K562 (cell line): ENCODE data around the gene GOSR1. TPM values are rescaled to one million over a fixed set of nuclear protein-coding genes. Genes with fewer than 3 reads are reported as not detected.
"Not testable (repeated sequence)": the region's sequence is repeated elsewhere in the genome, so short reads cannot be mapped to it uniquely, and the experiment has no call there.

ENCODE experiments used
- ATAC-seq: fragments of 200-7000 bp; cut with Tn5 transposase; 3 replicates; pipeline ENCODE4 v1.9.1; 2020; ENCODE audit warnings: moderate library complexity
- BruUV-seq: library from RNA; stranded (reverse); fragments of 400-500 nt; replicated peaks from 2 replicates; lab custom pipeline; 2021; lab: Mats Ljungman, UMichigan
- CTCF ChIA-PET: fragments of 300-600 bp; formaldehyde crosslinking; extraction: SDS; loops from one replicate; lab custom pipeline; 2021; ENCODE audit warnings: low intra/inter-chr PET ratio; lab: Yijun Ruan, JAX
- POLR2A ChIA-PET: fragments of 300-600, 350-650 bp; sonication (Branson Sonifier 250); formaldehyde crosslinking; extraction: SDS; loops from one replicate; lab custom pipeline; 2021; ENCODE audit warnings: antibody characterized with exemption, inconsistent platforms; lab: Yijun Ruan, JAX
- DNase-seq, 4 experiments: peaks; one replicate each; pipeline versions ENCODE4 v3.0.0 to v3.0.0-alpha.2; 2011 to 2018; ENCODE audit warnings: low spot score in 3 of 4, mixed read lengths in 3 of 4; ENCODE audit errors: extremely low read depth in 1 of 4
- FAIRE-seq: peaks from 2 replicates; lab custom pipeline; 2011; peaks lifted over from hg19 to GRCh38; lab: Jason Lieb, UNC
- H2AFZ ChIP-seq: 2 replicates; pipeline ENCODE4 v1.6.0; 2011; ENCODE audit warnings: low read depth, low read length, control low read depth, inconsistent platforms
- H3K27ac ChIP-seq: fragments of 200-600 bp; 3 replicates; pipeline ENCODE4 v1.8.0; 2011; ENCODE audit warnings: low read depth, mild to moderate bottlenecking, control low read depth, inconsistent platforms, low read length, moderate library complexity, mixed read lengths; ENCODE audit errors: extremely low read depth
- H3K27me3 ChIP-seq, 2 experiments: fragments of 300-600 bp in 1 of 2; 2 replicates in 1 of 2; 3 replicates in 1 of 2; pipeline versions ENCODE4 v1.6.0 to v1.8.0; 2011; ENCODE audit warnings: inconsistent platforms in 2 of 2, low read length in 2 of 2, mild to moderate bottlenecking in 1 of 2, mixed read lengths in 1 of 2, moderate library complexity in 1 of 2; ENCODE audit not compliant: control insufficient read depth in 2 of 2, insufficient read depth in 2 of 2
- H3K36me3 ChIP-seq: fragments of 300-600 bp; 3 replicates; pipeline ENCODE4 v1.8.0; 2011; ENCODE audit warnings: mild to moderate bottlenecking, low read length, inconsistent platforms; ENCODE audit not compliant: control insufficient read depth, insufficient read depth
- H3K4me1 ChIP-seq, 2 experiments: fragments of 200-600 bp in 1 of 2; replicated peaks in 1 of 2; 2 replicates in 1 of 2; 3 replicates in 1 of 2; pipeline versions ENCODE4 v1.5.1 to v1.8.0; 2011; ENCODE audit warnings: inconsistent platforms in 2 of 2, low read length in 2 of 2, mild to moderate bottlenecking in 1 of 2, mixed read lengths in 1 of 2, moderate library complexity in 1 of 2; ENCODE audit not compliant: control insufficient read depth in 2 of 2, insufficient read depth in 2 of 2
- H3K4me2 ChIP-seq: 2 replicates; pipeline ENCODE4 v1.6.1; 2011; ENCODE audit warnings: low read length, control low read depth, inconsistent platforms, mixed read lengths; ENCODE audit not compliant: insufficient read depth
- H3K4me3 ChIP-seq: fragments of 200-600 bp; sonication (generic), shearing (Covaris generic); 2 replicates; pipeline ENCODE4 v1.5.1; 2016; ENCODE audit warnings: control low read depth, inconsistent platforms
- H3K79me2 ChIP-seq: fragments of 200-600 bp; 3 replicates; pipeline ENCODE4 v1.8.0; 2011; ENCODE audit warnings: low read length, inconsistent platforms; ENCODE audit not compliant: control insufficient read depth, insufficient read depth
- H3K9ac ChIP-seq, 2 experiments: 2 replicates each; pipeline versions ENCODE4 v1.6.0 to v1.6.1; 2011; ENCODE audit warnings: low read depth in 2 of 2, low read length in 2 of 2, control low read depth in 1 of 2, inconsistent platforms in 1 of 2, mild to moderate bottlenecking in 1 of 2, mixed read lengths in 1 of 2; ENCODE audit not compliant: insufficient read depth in 1 of 2
- H3K9me1 ChIP-seq: one replicate; pipeline ENCODE4 v1.6.0; 2011; ENCODE audit warnings: inconsistent platforms, mild to moderate bottlenecking, low read length, moderate library complexity; ENCODE audit not compliant: control insufficient read depth, insufficient read depth
- H3K9me3 ChIP-seq: replicated peaks from 2 replicates; pipeline ENCODE4 v1.5.1; 2011; ENCODE audit warnings: low read depth, low read length, inconsistent platforms; ENCODE audit not compliant: control insufficient read depth, insufficient read depth
- H4K20me1 ChIP-seq: replicated peaks from 2 replicates; pipeline ENCODE4 v1.6.1; 2011; ENCODE audit warnings: low read length, inconsistent platforms, mixed read lengths; ENCODE audit not compliant: control insufficient read depth, insufficient read depth
- ATF3 ChIP-seq, 2 experiments: fragments of 450-650 bp in 1 of 2; sonication (generic) in 1 of 2; formaldehyde crosslinking in 1 of 2; IDR thresholded peaks in 1 of 2; conservative IDR thresholded peaks in 1 of 2; 2 replicates each; pipeline versions ENCODE4 v1.6.1 to v1.8.1; 2016 to 2023; ENCODE audit warnings: mild to moderate bottlenecking in 2 of 2, moderate library complexity in 2 of 2, inconsistent platforms in 1 of 2, missing genetic modification reagents in 1 of 2
- EGR1 ChIP-seq: fragments of 450-650 bp; conservative IDR thresholded peaks from 2 replicates; pipeline ENCODE4 v1.6.1; 2017; ENCODE audit warnings: mild to moderate bottlenecking
- SMARCE1 ChIP-seq: fragments of 450-650 bp; IDR thresholded peaks from 2 replicates; pipeline ENCODE4 v1.7.1; 2016; ENCODE audit warnings: mild to moderate bottlenecking
- ZNF583 ChIP-seq: fragments of 250-450 bp; sonication (Bioruptor Pico); IDR thresholded peaks from 2 replicates; pipeline ENCODE4 v1.4.0; 2020
- WGBS: fragments of 100-300 bp; shearing (Covaris generic); methylation state at CpG from one replicate; pipeline ENCODE4 v1.1.6; 2016; ENCODE audit warnings: low coverage, mixed read lengths; ENCODE audit not compliant: insufficient coverage; ENCODE audit errors: missing lambda C conversion rate; 5-methylcytosine and 5-hydroxymethylcytosine counted together
- in situ Hi-C: fragments of 300-500 bp; cut with MboI; formaldehyde crosslinking; loops from 4 replicates; pipeline ENCODE4 v1.15.0; 2018; ENCODE audit warnings: inconsistent platforms, mixed read lengths
- intact Hi-C: fragments of 100-400 bp; cut with micrococcal nuclease; formaldehyde crosslinking; loops from 2 replicates; pipeline ENCODE4 v1.14.2; 2022
- polyA plus RNA-seq, 8 experiments: library from polyadenylated mRNA; depleted of rRNA in 4 of 8; stranded (reverse) in 5 of 8; unstranded in 3 of 8; fragments of >200 nt; fragmentation: Nextera tagmentation in 2 of 8; fragmentation: Illumina TruSeq in 1 of 8; extraction: Ambion mirVana in 2 of 8; extraction: Trizol in 1 of 8; gene quantifications; 2 replicates each; pipeline versions ENCODE4 v1.2.1 to v1.2.3, GENCODE V29; 2011 to 2014; ENCODE audit warnings: inconsistent platforms in 1 of 8, missing spikeins in 1 of 8
- total RNA-seq, 7 experiments: library from RNA; depleted of rRNA in 6 of 7; stranded (reverse); fragments of >200 nt in 6 of 7; fragmentation: Illumina TruSeq in 2 of 7; extraction: Trizol in 2 of 7; gene quantifications; 2 replicates each; pipeline versions ENCODE4 v1.2.1 to v1.2.3, GENCODE V29; 2011 to 2021; ENCODE audit warnings: low replicate concordance in 1 of 7

Gene GOSR1
- total and polyA plus RNA-seq, 9 of the 15 experiments (the other 6 are each of a cell fraction or from before 2014, with no cell fraction given), result 17.6 to 95.5 (median 33.3) TPM

DNA sequence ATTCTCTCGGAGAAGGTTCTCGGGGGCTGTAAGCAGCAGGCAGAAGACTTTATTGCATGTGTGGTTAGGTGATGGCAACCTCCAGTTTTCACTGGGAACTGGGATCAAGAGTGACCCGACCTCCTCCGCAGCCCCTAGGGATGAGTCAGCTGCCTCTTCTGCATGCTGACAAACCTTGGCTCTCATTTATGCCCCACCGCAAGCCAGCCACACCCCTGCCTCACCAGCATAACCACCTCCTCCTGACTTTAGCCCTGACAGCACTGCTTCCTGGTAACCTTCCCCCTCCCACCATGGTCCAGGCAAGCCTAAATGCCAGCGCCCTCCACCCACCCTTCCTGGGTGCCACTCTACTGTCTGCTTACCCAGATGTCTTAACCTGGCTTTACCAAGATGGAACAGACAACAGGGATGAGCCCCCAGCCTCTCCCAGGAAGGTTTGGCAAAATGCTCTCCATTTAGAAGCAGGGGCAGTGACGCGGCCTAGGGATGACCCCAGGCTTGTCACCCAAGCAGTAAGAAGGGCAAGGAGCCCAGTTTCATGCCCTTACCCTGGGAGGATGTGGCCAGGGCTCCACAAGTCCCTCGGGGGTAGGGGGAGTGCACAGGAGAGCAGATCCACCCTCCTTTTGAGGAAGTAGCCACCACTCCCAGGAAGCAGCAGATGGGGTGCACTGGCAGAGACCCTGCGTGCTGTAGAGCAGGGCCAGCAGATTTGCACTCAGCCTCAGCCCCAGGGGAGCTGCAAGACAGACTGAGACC, 73.5 kb downstream of the GOSR1 start (continued):
- peak; percentile 52 for TF ChIP-seq EGR1
- TF ChIP-seq ATF3 (IDR thresholded peaks at IDR 0.05), result peak; percentile 76
- TF ChIP-seq ATF3 (CRISPR knock-in tag; conservative IDR thresholded peaks at IDR 0.05), result no peak
- TF ChIP-seq SMARCE1, result 0 out of 2 replicates have a peak, but pooled peaks have one; percentile 31
- TF ChIP-seq ZNF583 (CRISPR knock-in tag), result no peak

- Histone ChIP-seq H4K20me1 (peaks cover 16% of the 10 kb centered on the region; the same call in 1 of the 2 replicates), H3K27me3 (peaks cover 25 to 61% of the 10 kb centered on the region in 2 experiments), H2AFZ (peak overlapping the region; percentile 68; the same call in 1 of the 2 replicates), H3K4me1 (peaks cover 15 to 20% of the 10 kb centered on the region in 2 experiments)
- H3K9me1 ChIP-seq, FAIRE-seq, H3K79me2 ChIP-seq, H3K4me3 ChIP-seq, H3K36me3 ChIP-seq, H3K9me3 ChIP-seq, BruUV-seq, DNase-seq, intact Hi-C loops, ATAC-seq, H3K27ac ChIP-seq, H3K4me2 ChIP-seq, CTCF ChIA-PET, H3K9ac ChIP-seq: not testable (repeated sequence)
- WGBS, result 24% methylated on average over 9 of the region's 9 CpGs
- POLR2A ChIA-PET, result interaction anchor here (0.6 kb wide), 1 partner anchor 220 kb away, joined by 4 read pairs; no protein-coding TSS in a partner anchor
- in situ Hi-C loops, result loop anchor here (5.0 kb wide), 1 partner anchor 161 kb away; no protein-coding TSS in a partner anchor
These were observed 74.2 kb downstream of the GOSR1 start for GRCh38 chr17:30551274-30551995.
